Right atrium auricular region (tissue), 2 donors: ENCODE data around the gene POLR3K. TPM values are rescaled to one million over a fixed set of nuclear protein-coding genes. Genes with fewer than 3 reads are reported as not detected.
"Not testable (repeated sequence)": the region's sequence is repeated elsewhere in the genome, so short reads cannot be mapped to it uniquely, and the experiment has no call there.

Source experiments
- DNase-seq: peaks from one replicate; pipeline ENCODE4 v3.0.0-alpha.2; 2019; ENCODE audit warnings: low spot score
- H3K27ac ChIP-seq, 2 donors: fragments of 200-600 bp; sonication (generic); 1 replicate in 1 of 2; 2 replicates in 1 of 2; pipeline ENCODE4 v1.5.1; 2016 to 2019
- H3K27me3 ChIP-seq, 2 donors: fragments of 200-600 bp; sonication (generic); one replicate each; pipeline versions ENCODE4 v1.5.1 to v1.6.0; 2017 to 2019
- H3K36me3 ChIP-seq: fragments of 200-600 bp; sonication (generic); one replicate; pipeline ENCODE4 v1.5.1; 2016
- H3K4me1 ChIP-seq, 2 donors: fragments of 200-600 bp; sonication (generic); one replicate each; pipeline versions ENCODE4 v1.5.1 to v1.6.0; 2017 to 2019
- H3K4me3 ChIP-seq, 2 donors: fragments of 200-600 bp; sonication (generic); 1 replicate in 1 of 2; 2 replicates in 1 of 2; pipeline ENCODE4 v1.5.1; 2017 to 2019; ENCODE audit warnings: mild to moderate bottlenecking in 1 of 2, moderate library complexity in 1 of 2
- H3K9me3 ChIP-seq, 2 donors: fragments of 200-600 bp; sonication (generic); one replicate each; pipeline ENCODE4 v1.5.1; 2019
- CTCF ChIP-seq, 2 donors: fragments of 200-600 bp; sonication (generic); IDR thresholded peaks; one replicate each; pipeline ENCODE4 v1.5.1; 2019; ENCODE audit warnings: antibody characterized with exemption in 2 of 2
- total RNA-seq, 2 donors: library from RNA; depleted of rRNA; stranded (reverse); fragments of >200 nt; gene quantifications; one replicate each; pipeline ENCODE4 v1.1.0, GENCODE V29; 2016

The POLR3K gene
- total RNA-seq, 2 donors from 2014 or later, result 4.0 TPM

GRCh38 chr16:35011-35677 lies 18.3 kb downstream of the POLR3K start:
- Histone ChIP-seq H3K9me3 (no peaks in the 10 kb centered on the region), H3K27ac (no peak overlapping the region), H3K36me3 (no peaks in the 10 kb centered on the region), H3K27me3 (no peaks in the 10 kb centered on the region), H3K4me1 (no peaks in the 10 kb centered on the region), H3K4me3 (no peak overlapping the region)
- DNase-seq, result no peak
- TF ChIP-seq CTCF (IDR thresholded peaks at IDR 0.05), result no peak

- no peaks in the 10 kb centered on the region for H3K9me3 ChIP-seq
- no peaks in the 10 kb centered on the region for H3K36me3 ChIP-seq
- no peak overlapping the region for H3K4me3 ChIP-seq
- no peak for DNase-seq
- no peak overlapping the region for H3K27ac ChIP-seq
- H3K27me3 ChIP-seq, result no peaks in the 10 kb centered on the region
- TF ChIP-seq CTCF (IDR thresholded peaks at IDR 0.05), result no peak
- no peaks in the 10 kb centered on the region for H3K4me1 ChIP-seq
These were observed 18.8 kb downstream of the POLR3K start for GRCh38 chr16:34648-34987.

- H3K4me1 ChIP-seq, result no peaks in the 10 kb centered on the region
- no peak overlapping the region for H3K27ac ChIP-seq
- no peak overlapping the region for H3K4me3 ChIP-seq
- no peak for DNase-seq
- H3K9me3 ChIP-seq, result no peaks in the 10 kb centered on the region
- TF ChIP-seq CTCF (IDR thresholded peaks at IDR 0.05), result no peak
- H3K27me3 ChIP-seq, result no peaks in the 10 kb centered on the region
- no peaks in the 10 kb centered on the region for H3K36me3 ChIP-seq
These were observed 19.3 kb downstream of the POLR3K start for GRCh38 chr16:33877-34647.

GRCh38 chr16:33154-33876 lies 20.1 kb downstream of the POLR3K start:
- not testable (repeated sequence) for H3K27me3 ChIP-seq, H3K36me3 ChIP-seq, H3K4me3 ChIP-seq, DNase-seq, H3K9me3 ChIP-seq, H3K27ac ChIP-seq, H3K4me1 ChIP-seq

- DNase-seq, H3K27ac ChIP-seq, H3K27me3 ChIP-seq, H3K9me3 ChIP-seq, H3K4me1 ChIP-seq, H3K4me3 ChIP-seq, H3K36me3 ChIP-seq: not testable (repeated sequence)
These were observed 22.8 kb downstream of the POLR3K start for GRCh38 chr16:30627-31026.

GRCh38 chr16:25926-26348 lies 27.5 kb downstream of the POLR3K start:
- H3K36me3 ChIP-seq, DNase-seq, H3K4me3 ChIP-seq: not testable (repeated sequence)

GRCh38 chr16:24151-24550 lies 29.3 kb downstream of the POLR3K start:
- not testable (repeated sequence) for H3K36me3 ChIP-seq, DNase-seq, H3K27me3 ChIP-seq, H3K4me3 ChIP-seq, H3K9me3 ChIP-seq, H3K4me1 ChIP-seq, H3K27ac ChIP-seq

More at GRCh38 chr16:25926-26348, 27.5 kb downstream of the POLR3K start:
- H3K9me3 ChIP-seq, H3K27me3 ChIP-seq, H3K27ac ChIP-seq, H3K4me1 ChIP-seq: not testable (repeated sequence)

- H3K9me3 ChIP-seq, H3K27ac ChIP-seq, DNase-seq, H3K27me3 ChIP-seq, H3K4me3 ChIP-seq, H3K36me3 ChIP-seq, H3K4me1 ChIP-seq: not testable (repeated sequence)
These were observed 32.5 kb downstream of the POLR3K start for GRCh38 chr16:20886-21285.

- H3K27ac ChIP-seq, H3K27me3 ChIP-seq, H3K4me3 ChIP-seq, H3K9me3 ChIP-seq, DNase-seq, H3K4me1 ChIP-seq, H3K36me3 ChIP-seq: not testable (repeated sequence)
These were observed 36.2 kb downstream of the POLR3K start for GRCh38 chr16:17062-17765.
